PC-9 (cell line): Measurements from ENCODE around the gene TPTE2.

ENCODE experiments used
- EZH2 ChIP-seq: fragments of 200-600 bp; sonication (generic); IDR thresholded peaks from 2 replicates; pipeline ENCODE4 v1.8.0; 2017; ENCODE audit warnings: antibody characterized with exemption, low read depth
- TF ChIP-seq, protein P1 (sequence below): fragments of 200-600 bp; sonication (generic); conservative IDR thresholded peaks from 2 replicates; pipeline ENCODE4 v1.6.1; 2017; ENCODE audit warnings: mixed run types, antibody characterized with exemption, mild to moderate bottlenecking, moderate library complexity

DNA sequence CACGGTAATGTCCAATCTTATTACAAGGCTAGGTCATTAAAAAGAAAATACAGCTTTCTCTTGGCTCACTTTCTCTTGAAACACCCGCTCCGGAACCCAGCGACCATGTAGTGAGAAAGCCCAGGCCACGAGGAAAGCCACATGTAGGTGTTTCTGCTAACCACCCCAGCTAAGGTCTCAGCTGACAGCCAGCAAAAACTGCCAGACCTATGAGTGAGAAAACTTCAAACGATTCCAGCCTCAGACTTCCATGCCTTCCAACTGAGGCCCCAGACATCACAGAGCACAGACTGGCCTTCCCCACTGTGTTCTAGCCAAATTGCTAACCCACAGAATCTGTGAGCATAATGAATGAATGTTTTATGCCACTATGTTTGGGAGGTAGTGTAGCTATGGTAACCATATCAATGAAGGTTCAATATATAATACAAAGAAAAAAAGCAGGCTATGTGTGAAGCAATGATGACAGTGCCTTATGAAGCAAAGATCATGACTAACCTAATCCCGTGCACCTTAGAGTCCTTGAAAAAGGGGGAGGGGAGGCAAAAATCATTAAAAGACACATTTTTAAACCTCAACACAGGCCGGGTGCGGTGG, 11.9 kb upstream of the TPTE2 start:
- TF ChIP-seq, protein P1, sequence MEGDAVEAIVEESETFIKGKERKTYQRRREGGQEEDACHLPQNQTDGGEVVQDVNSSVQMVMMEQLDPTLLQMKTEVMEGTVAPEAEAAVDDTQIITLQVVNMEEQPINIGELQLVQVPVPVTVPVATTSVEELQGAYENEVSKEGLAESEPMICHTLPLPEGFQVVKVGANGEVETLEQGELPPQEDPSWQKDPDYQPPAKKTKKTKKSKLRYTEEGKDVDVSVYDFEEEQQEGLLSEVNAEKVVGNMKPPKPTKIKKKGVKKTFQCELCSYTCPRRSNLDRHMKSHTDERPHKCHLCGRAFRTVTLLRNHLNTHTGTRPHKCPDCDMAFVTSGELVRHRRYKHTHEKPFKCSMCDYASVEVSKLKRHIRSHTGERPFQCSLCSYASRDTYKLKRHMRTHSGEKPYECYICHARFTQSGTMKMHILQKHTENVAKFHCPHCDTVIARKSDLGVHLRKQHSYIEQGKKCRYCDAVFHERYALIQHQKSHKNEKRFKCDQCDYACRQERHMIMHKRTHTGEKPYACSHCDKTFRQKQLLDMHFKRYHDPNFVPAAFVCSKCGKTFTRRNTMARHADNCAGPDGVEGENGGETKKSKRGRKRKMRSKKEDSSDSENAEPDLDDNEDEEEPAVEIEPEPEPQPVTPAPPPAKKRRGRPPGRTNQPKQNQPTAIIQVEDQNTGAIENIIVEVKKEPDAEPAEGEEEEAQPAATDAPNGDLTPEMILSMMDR = no peak
- TF ChIP-seq EZH2 = no peak
